GM12891 (cell line): ENCODE results near the gene ACTL6A.
A peak's percentile ranks its signal among the peaks of the same experiment; 100 is the strongest.

Source experiments
- POLR2A ChIP-seq: IDR thresholded peaks from 2 replicates; pipeline ENCODE4 v1.6.1; 2011; ENCODE audit warnings: low read depth, low read length, control low read depth
- POLR2AphosphoS5 ChIP-seq: IDR thresholded peaks from 2 replicates; pipeline ENCODE4 v1.6.1; 2011; ENCODE audit warnings: low read depth, low read length, control low read depth
- TAF1 ChIP-seq: IDR thresholded peaks from 2 replicates; pipeline ENCODE4 v1.6.1; 2011; ENCODE audit warnings: low read depth, low read length, control low read depth

DNA sequence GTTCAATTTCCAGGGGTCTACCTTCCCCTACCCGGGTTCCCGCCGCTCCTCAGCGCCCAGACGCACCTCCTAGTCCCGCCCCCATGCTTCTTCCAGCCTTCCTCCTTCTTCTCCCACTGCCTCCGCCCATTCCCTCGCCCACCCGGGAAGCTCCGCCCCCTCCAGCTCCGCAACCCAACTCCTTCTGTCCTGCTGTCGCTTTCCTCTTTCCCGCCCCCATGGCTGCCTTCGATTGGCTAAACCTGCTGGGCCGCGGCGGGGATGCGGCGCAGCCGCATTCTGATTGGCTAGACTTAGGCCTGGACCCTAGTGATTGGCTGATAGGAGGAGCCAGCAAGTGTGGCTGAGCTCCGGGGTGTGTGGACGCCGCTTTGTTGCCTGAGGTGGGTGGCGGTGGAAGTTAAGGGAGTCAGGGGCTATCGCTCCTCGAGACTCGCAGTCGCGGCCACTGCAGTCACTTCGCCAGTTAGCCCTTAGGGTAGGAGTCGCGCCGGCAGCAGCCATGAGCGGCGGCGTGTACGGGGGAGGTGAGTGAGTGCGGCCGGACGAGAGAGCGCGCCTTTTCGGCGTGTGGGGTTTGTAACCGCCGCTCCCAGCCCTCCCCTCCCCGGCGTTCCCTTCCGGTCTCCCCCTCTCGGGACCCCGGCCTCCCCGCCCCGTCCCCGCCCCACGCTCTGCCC is at the start of gene ACTL6A:
- TF ChIP-seq POLR2AphosphoS5, result peak; percentile 82
- TF ChIP-seq POLR2A, result peak; percentile 88
- TF ChIP-seq TAF1, result peak; percentile 67
